ENCODE results near the gene ENOX1. TPM values are rescaled to one million over a fixed set of nuclear protein-coding genes. Genes with fewer than 3 reads are reported as not detected.

Gene ENOX1
- total RNA-seq, 1 donor from 2014 or later = 11.5 TPM

DNA sequence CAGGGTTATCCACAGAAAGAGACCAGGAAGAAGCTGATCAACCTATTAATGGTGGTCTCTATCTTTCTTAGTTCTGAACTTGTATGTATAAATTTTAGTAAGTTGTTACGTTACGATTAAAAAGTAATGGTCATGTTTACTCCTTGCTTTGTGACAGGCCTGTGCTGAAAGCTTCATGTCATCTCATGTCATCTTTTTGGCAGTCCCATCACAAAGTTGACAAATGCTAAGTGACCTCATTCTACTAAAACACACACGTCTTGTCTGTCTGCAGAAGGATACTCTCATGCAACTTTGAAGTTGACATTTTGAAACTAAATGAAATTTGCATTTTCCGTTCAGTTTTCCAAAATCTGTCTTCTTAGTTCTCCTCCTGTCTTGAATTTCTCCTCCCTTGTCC lies 417.5 kb downstream of the ENOX1 start:
- no peak overlapping the region for H3K4me3 ChIP-seq (ENCODE audit: low read length in 3 of 3)
- no peaks in the 10 kb centered on the region for H3K27me3 ChIP-seq (ENCODE audit: control insufficient read depth in 3 of 3, insufficient read depth in 3 of 3, low read length in 3 of 3)
- H3K4me1 ChIP-seq (ENCODE audit: control insufficient read depth in 3 of 3, insufficient read depth in 3 of 3, low read length in 3 of 3) = peaks cover 10 to 26% (median 25%) of the 10 kb centered on the region in 3 donors
- H3K36me3 ChIP-seq (ENCODE audit: control insufficient read depth in 3 of 3, insufficient read depth in 3 of 3, low read length in 3 of 3) = no peaks in the 10 kb centered on the region
- no peaks in the 10 kb centered on the region for H3K9me3 ChIP-seq (ENCODE audit: control insufficient read depth in 3 of 3, low read length in 3 of 3)
- no peak overlapping the region for H3K27ac ChIP-seq (ENCODE audit: low read depth, low read length)
- no peak overlapping the region for H3K9ac ChIP-seq (ENCODE audit: low read depth in 1 of 3, low read length in 3 of 3)

DNA sequence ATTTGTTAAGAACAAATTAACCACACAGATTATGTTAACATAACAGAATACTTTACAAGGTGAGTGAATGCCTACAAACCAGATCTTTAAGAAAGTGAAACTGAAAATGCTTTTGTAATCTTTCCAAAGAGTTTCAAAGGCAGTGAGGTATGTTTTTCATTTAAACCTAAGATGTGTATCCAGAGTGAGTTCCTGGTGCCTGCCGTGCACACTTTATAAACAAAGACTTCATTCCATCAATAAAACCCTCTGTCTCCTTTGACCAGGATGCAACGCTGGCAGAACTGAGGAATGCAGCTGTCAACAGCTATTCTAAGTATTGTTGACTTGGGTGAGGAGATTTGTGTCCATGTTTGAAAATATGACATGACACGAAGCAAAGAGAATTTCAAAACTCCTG lies 418.8 kb downstream of the ENOX1 start:
- H3K9ac ChIP-seq (ENCODE audit: low read depth in 1 of 3, low read length in 3 of 3) = no peak overlapping the region
- no peaks in the 10 kb centered on the region for H3K27me3 ChIP-seq (ENCODE audit: control insufficient read depth in 3 of 3, insufficient read depth in 3 of 3, low read length in 3 of 3)
- no peaks in the 10 kb centered on the region for H3K9me3 ChIP-seq (ENCODE audit: control insufficient read depth in 3 of 3, low read length in 3 of 3)
- H3K27ac ChIP-seq (ENCODE audit: low read depth, low read length) = peak overlapping the region; percentile 52
- H3K4me3 ChIP-seq (ENCODE audit: low read length in 3 of 3) = peak overlapping the region in 2 of 3 donors; percentile 17 to 32
- peaks cover 10 to 33% (median 29%) of the 10 kb centered on the region in 3 donors for H3K4me1 ChIP-seq (ENCODE audit: control insufficient read depth in 3 of 3, insufficient read depth in 3 of 3, low read length in 3 of 3)
- H3K36me3 ChIP-seq (ENCODE audit: control insufficient read depth in 3 of 3, insufficient read depth in 3 of 3, low read length in 3 of 3) = no peaks in the 10 kb centered on the region

DNA sequence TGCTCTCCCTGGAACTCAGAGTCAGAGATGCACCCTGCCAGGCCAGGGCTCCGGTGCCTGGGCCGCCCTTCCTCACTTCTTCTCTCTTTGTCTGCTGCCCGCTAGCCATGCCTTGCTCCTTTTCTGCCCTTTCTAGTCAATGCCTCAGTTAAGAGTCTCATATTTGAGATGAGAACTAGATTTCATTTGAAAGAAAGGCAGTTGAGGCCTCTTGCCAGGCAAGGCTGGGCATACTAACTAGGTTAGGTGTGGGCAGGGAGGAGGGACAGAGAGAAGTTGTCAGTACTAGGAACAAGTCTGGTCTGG lies 421.8 kb downstream of the ENOX1 start:
- no peaks in the 10 kb centered on the region for H3K36me3 ChIP-seq (ENCODE audit: control insufficient read depth in 3 of 3, insufficient read depth in 3 of 3, low read length in 3 of 3)
- no peaks in the 10 kb centered on the region for H3K9me3 ChIP-seq (ENCODE audit: control insufficient read depth in 3 of 3, low read length in 3 of 3)
- no peak overlapping the region for H3K4me3 ChIP-seq (ENCODE audit: low read length in 3 of 3)
- peak overlapping the region; percentile 3 for H3K27ac ChIP-seq (ENCODE audit: low read depth, low read length)
- peaks cover 10 to 31% (median 29%) of the 10 kb centered on the region in 3 donors for H3K4me1 ChIP-seq (ENCODE audit: control insufficient read depth in 3 of 3, insufficient read depth in 3 of 3, low read length in 3 of 3)
- no peaks in the 10 kb centered on the region for H3K27me3 ChIP-seq (ENCODE audit: control insufficient read depth in 3 of 3, insufficient read depth in 3 of 3, low read length in 3 of 3)
- no peak overlapping the region for H3K9ac ChIP-seq (ENCODE audit: low read depth in 1 of 3, low read length in 3 of 3)

DNA sequence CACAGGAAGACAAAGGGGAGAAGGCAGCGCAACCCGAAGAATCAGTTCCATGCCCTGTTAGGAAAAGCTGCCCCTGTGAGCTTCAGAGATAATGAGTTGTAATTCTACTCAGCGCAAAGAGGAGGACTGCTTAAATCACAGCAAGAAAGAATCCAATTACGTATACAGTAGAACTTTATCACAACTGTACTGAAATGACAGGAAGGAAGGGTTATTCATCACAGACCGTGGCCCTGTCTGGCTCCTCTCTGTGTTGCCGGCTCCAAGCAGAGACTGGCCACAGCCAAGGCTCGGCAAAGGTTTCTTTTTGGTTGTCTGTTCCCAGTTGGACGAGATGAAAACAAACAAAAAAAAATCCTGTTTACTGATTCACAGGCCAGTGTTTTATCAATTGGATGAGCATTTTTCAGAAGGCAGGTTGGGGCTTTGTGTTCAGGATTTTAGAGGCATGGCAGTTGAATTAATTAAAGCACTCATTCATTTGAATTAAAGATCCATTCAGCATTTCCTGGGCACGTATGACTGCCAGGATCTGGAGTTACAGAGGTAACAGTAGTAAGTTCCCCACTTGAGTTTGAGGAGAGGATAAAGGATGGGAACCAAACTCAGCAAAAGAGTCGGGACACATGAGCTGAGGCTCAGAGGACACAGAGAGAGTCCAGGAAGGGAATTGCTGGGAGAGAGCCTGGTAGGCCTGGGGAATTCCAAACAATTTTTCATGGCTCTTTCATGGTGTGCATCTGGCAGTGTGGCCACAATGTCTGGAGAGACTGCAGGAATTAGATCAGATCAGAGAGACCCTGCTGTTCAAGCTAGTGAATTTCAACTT lies 422.3 kb downstream of the ENOX1 start:
- H3K9me3 ChIP-seq (ENCODE audit: control insufficient read depth in 3 of 3, low read length in 3 of 3) = no peaks in the 10 kb centered on the region
- peak overlapping the region in 2 of 3 donors; percentile 24 to 28 for H3K9ac ChIP-seq (ENCODE audit: low read depth in 1 of 3, low read length in 3 of 3)
- no peaks in the 10 kb centered on the region for H3K27me3 ChIP-seq (ENCODE audit: control insufficient read depth in 3 of 3, insufficient read depth in 3 of 3, low read length in 3 of 3)
- H3K27ac ChIP-seq (ENCODE audit: low read depth, low read length) = peak overlapping the region; percentile 27
- peak overlapping the region; percentile 18 to 53 (median 40) for H3K4me3 ChIP-seq (ENCODE audit: low read length in 3 of 3)
- H3K4me1 ChIP-seq (ENCODE audit: control insufficient read depth in 3 of 3, insufficient read depth in 3 of 3, low read length in 3 of 3) = peaks cover 10 to 31% (median 29%) of the 10 kb centered on the region in 3 donors
- no peaks in the 10 kb centered on the region for H3K36me3 ChIP-seq (ENCODE audit: control insufficient read depth in 3 of 3, insufficient read depth in 3 of 3, low read length in 3 of 3)

DNA sequence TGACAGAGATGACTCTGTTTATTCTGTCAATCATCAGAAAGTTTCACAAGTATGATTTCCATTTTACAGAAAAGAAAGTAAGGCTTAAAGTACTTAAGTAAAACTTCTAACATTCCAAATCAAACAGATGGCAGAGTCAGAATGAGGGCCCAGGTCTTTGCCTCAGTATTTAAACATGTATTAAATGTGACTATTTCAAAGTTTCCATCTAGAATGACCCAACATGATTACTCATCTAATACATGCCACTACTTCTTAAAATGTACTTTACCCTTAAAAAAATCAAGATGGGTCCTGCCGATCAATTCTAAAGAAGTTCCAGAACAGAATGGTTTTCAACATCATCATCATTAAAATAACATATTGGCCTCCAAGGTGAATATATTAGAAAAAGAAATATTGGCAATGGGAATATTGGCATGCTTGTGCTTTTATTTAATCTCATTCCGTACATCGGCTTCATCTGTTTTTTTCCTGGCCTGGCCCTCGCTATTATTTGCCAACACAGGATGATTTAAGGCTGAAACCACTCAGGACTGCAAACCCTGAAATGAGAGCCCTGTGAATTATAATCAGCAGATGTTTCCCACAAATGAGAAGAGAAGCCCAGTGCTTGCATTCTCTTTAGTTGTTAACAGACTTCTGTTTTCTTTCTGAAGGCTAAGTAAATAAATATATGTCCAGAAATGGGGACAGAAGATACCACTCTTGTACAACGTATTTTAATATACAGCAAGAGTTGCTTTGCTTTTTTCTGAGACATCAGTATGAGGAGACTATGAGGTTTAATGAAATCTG lies 423.4 kb downstream of the ENOX1 start:
- H3K4me1 ChIP-seq (ENCODE audit: control insufficient read depth in 3 of 3, insufficient read depth in 3 of 3, low read length in 3 of 3) = peaks cover 7 to 30% (median 21%) of the 10 kb centered on the region in 3 donors
- peak overlapping the region in 1 of 3 donors; percentile 24 for H3K9ac ChIP-seq (ENCODE audit: low read depth in 1 of 3, low read length in 3 of 3)
- H3K36me3 ChIP-seq (ENCODE audit: control insufficient read depth in 3 of 3, insufficient read depth in 3 of 3, low read length in 3 of 3) = no peaks in the 10 kb centered on the region
- H3K4me3 ChIP-seq (ENCODE audit: low read length in 3 of 3) = peak overlapping the region in 1 of 3 donors; percentile 18
- H3K27me3 ChIP-seq (ENCODE audit: control insufficient read depth in 3 of 3, insufficient read depth in 3 of 3, low read length in 3 of 3) = no peaks in the 10 kb centered on the region
- peak overlapping the region; percentile 27 for H3K27ac ChIP-seq (ENCODE audit: low read depth, low read length)
- no peaks in the 10 kb centered on the region for H3K9me3 ChIP-seq (ENCODE audit: control insufficient read depth in 3 of 3, low read length in 3 of 3)

DNA sequence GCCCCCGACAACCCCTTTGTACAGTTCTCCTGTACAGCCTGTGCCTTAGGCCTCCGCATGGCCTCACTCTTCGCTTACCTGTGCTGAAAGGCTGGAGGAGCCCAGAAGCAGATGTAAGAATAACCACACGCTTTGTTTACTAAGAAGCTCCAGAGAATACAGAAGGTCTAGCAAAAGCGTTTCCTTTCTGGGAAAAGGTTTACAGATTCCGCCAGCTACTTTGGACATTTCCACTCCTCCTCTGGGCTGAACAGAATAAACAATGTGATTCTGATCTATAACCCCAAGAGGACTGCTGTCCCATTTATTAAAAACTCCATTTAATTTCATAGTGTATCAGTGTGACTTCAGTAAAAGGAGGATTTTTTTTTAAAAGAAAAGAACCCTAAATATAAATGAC lies 424.2 kb downstream of the ENOX1 start:
- Histone ChIP-seq H3K4me3 (ENCODE audit: low read length in 3 of 3) (no peak overlapping the region), H3K9me3 (ENCODE audit: control insufficient read depth in 3 of 3, low read length in 3 of 3) (no peaks in the 10 kb centered on the region), H3K36me3 (ENCODE audit: control insufficient read depth in 3 of 3, insufficient read depth in 3 of 3, low read length in 3 of 3) (no peaks in the 10 kb centered on the region), H3K9ac (ENCODE audit: low read depth in 1 of 3, low read length in 3 of 3) (no peak overlapping the region), H3K4me1 (ENCODE audit: control insufficient read depth in 3 of 3, insufficient read depth in 3 of 3, low read length in 3 of 3) (peaks cover 8 to 28% (median 25%) of the 10 kb centered on the region in 3 donors), H3K27ac (ENCODE audit: low read depth, low read length) (no peak overlapping the region), H3K27me3 (ENCODE audit: control insufficient read depth in 3 of 3, insufficient read depth in 3 of 3, low read length in 3 of 3) (no peaks in the 10 kb centered on the region)

DNA sequence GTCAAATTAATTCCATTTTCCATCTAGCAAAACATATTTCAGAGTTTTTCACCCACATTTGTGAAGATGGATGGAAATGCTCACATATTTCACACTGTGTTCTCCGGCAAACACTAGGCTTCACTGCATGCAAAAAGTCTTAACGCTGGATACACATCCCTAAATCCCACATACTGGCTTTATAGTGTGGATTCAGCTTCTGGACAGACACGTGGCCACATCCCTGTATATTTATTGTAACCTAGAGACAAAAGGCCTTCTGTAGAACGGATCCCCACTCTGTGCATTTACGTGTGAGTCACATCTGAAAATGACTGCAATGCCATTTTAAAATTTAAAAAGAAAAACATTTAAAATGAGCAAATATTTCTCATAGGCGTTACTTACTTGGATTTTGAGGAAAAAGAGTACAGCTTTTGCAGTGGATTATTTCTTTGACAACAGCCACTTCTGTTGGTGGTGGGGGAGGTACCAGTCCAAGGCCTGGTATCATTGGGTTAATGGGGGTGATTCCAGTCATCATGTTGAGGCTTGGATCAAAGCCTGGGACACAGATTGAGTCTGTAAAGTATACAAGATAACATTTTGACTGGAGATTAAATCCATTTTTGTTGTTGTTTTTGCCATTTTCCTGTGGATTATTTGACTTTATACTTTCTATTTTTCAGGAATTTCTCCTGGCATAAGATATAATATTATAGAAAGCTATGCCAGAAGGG lies 425.7 kb downstream of the ENOX1 start:
- Histone ChIP-seq H3K4me3 (ENCODE audit: low read length in 3 of 3) (no peak overlapping the region), H3K9ac (ENCODE audit: low read depth in 1 of 3, low read length in 3 of 3) (no peak overlapping the region), H3K9me3 (ENCODE audit: control insufficient read depth in 3 of 3, low read length in 3 of 3) (no peaks in the 10 kb centered on the region), H3K27me3 (ENCODE audit: control insufficient read depth in 3 of 3, insufficient read depth in 3 of 3, low read length in 3 of 3) (no peaks in the 10 kb centered on the region), H3K4me1 (ENCODE audit: control insufficient read depth in 3 of 3, insufficient read depth in 3 of 3, low read length in 3 of 3) (peaks cover 11 to 34% (median 27%) of the 10 kb centered on the region in 3 donors), H3K36me3 (ENCODE audit: control insufficient read depth in 3 of 3, insufficient read depth in 3 of 3, low read length in 3 of 3) (no peaks in the 10 kb centered on the region), H3K27ac (ENCODE audit: low read depth, low read length) (no peak overlapping the region)

DNA sequence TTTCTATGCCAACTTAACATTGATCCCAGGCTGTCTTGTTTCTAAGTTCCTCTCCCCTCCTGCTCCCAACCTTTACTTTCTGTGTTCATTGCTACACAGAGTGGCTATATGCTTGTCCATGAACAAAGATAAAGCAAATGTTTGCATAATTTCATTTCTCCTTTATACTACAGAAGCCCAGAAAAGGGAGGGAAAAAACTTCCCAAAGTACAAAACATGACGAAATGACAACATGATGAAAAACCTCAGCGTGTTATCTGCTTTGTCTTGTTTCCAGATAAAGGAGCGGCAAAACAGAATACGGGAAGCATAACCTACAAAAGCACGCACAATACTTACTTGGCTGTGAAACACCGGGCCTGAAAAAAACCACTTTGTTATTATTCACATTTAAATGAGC lies 426.6 kb downstream of the ENOX1 start:
- Histone ChIP-seq H3K4me1 (ENCODE audit: control insufficient read depth in 3 of 3, insufficient read depth in 3 of 3, low read length in 3 of 3) (peaks cover 9 to 28% (median 20%) of the 10 kb centered on the region in 3 donors), H3K9ac (ENCODE audit: low read depth in 1 of 3, low read length in 3 of 3) (no peak overlapping the region), H3K27ac (ENCODE audit: low read depth, low read length) (no peak overlapping the region), H3K36me3 (ENCODE audit: control insufficient read depth in 3 of 3, insufficient read depth in 3 of 3, low read length in 3 of 3) (no peaks in the 10 kb centered on the region), H3K27me3 (ENCODE audit: control insufficient read depth in 3 of 3, insufficient read depth in 3 of 3, low read length in 3 of 3) (no peaks in the 10 kb centered on the region), H3K9me3 (ENCODE audit: control insufficient read depth in 3 of 3, low read length in 3 of 3) (no peaks in the 10 kb centered on the region), H3K4me3 (ENCODE audit: low read length in 3 of 3) (no peak overlapping the region)

DNA sequence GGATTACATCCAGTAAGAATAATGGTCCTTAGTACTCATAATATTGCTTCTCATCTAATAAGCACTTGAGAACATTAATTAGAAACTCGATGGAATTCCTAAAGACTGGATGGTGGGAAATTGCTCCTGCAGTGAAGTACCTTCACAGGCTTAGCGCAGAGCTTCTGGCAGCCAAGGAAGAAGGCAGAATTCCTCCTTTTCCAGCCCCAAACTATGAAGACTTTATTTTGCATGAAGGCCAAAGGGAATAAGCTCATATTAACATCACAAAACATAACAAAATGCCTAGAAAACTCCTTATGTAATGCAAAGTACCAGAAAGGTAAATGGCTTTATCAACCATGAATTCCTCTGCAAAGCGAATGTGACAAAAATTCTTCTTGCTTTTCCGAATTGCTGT lies 427.2 kb downstream of the ENOX1 start:
- H3K9ac ChIP-seq (ENCODE audit: low read depth in 1 of 3, low read length in 3 of 3) = no peak overlapping the region
- no peak overlapping the region for H3K4me3 ChIP-seq (ENCODE audit: low read length in 3 of 3)
- H3K4me1 ChIP-seq (ENCODE audit: control insufficient read depth in 3 of 3, insufficient read depth in 3 of 3, low read length in 3 of 3) = peaks cover 7 to 22% (median 13%) of the 10 kb centered on the region in 3 donors
- H3K9me3 ChIP-seq (ENCODE audit: control insufficient read depth in 3 of 3, low read length in 3 of 3) = no peaks in the 10 kb centered on the region
- H3K27ac ChIP-seq (ENCODE audit: low read depth, low read length) = no peak overlapping the region
- no peaks in the 10 kb centered on the region for H3K27me3 ChIP-seq (ENCODE audit: control insufficient read depth in 3 of 3, insufficient read depth in 3 of 3, low read length in 3 of 3)
- no peaks in the 10 kb centered on the region for H3K36me3 ChIP-seq (ENCODE audit: control insufficient read depth in 3 of 3, insufficient read depth in 3 of 3, low read length in 3 of 3)
